ENCODE results near the gene ROCK2.

DNA sequence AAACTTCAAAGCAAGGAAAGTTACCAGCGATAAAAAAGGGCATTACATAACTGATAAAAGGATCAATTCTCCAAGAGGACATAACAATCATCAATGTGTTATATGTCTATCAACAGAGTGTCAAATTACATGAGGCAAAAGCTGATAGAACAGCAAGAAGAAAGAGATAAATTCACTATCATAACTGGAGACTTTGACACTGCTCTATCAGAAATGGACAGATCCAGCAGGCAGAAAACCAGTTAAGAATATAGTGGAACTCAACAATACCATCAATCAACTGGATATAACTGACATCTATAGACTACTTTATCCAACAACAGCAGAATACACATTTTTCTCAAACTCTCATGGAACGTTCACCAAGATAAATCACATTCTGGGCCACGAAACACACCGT is 65.0 kb downstream of the ROCK2 start:
- TF ChIP-seq CTCF (tag by site-specific recombination; IDR thresholded peaks at IDR 0.05) (no peak), SP2 (tag by site-specific recombination; IDR thresholded peaks at IDR 0.05) (no peak), ZNF292 (tag by site-specific recombination; IDR thresholded peaks at IDR 0.05; ENCODE audit: borderline replicate concordance, low read depth) (no peak), ZNF561 (tag by site-specific recombination; IDR thresholded peaks at IDR 0.05; ENCODE audit: borderline replicate concordance) (no peak), ZBTB7A (tag by site-specific recombination; IDR thresholded peaks at IDR 0.05; ENCODE audit: low read depth) (no peak)
- TF ChIP-seq, protein P1, sequence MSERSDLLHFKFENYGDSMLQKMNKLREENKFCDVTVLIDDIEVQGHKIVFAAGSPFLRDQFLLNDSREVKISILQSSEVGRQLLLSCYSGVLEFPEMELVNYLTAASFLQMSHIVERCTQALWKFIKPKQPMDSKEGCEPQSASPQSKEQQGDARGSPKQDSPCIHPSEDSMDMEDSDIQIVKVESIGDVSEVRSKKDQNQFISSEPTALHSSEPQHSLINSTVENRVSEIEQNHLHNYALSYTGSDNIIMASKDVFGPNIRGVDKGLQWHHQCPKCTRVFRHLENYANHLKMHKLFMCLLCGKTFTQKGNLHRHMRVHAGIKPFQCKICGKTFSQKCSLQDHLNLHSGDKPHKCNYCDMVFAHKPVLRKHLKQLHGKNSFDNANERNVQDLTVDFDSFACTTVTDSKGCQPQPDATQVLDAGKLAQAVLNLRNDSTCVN (tag by site-specific recombination; optimal IDR thresholded peaks at IDR 0.05) = no peak
- TF ChIP-seq, protein P2, sequence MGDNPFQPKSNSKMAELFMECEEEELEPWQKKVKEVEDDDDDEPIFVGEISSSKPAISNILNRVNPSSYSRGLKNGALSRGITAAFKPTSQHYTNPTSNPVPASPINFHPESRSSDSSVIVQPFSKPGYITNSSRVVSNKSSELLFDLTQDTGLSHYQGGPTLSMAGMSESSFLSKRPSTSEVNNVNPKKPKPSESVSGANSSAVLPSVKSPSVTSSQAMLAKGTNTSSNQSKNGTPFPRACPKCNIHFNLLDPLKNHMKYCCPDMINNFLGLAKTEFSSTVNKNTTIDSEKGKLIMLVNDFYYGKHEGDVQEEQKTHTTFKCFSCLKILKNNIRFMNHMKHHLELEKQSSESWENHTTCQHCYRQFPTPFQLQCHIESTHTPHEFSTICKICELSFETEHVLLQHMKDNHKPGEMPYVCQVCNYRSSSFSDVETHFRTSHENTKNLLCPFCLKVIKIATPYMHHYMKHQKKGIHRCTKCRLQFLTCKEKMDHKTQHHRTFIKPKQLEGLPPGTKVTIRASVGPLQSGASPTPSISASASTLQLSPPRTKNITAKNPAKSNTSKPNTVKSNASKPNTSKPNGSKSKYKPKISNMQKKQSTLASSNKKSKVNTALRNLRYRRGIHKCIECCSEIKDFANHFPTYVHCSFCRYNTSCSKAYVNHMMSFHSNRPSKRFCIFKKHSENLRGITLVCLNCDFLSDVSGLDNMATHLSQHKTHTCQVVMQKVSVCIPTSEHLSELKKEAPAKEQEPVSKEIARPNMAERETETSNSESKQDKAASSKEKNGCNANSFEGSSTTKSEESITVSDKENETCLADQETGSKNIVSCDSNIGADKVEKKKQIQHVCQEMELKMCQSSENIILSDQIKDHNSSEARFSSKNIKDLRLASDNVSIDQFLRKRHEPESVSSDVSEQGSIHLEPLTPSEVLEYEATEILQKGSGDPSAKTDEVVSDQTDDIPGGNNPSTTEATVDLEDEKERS (tag by site-specific recombination; IDR thresholded peaks at IDR 0.05) = no peak

Measured in HEK293 (cell line).